Measurements from ENCODE around the gene RPTOR. TPM values are rescaled to one million over a fixed set of nuclear protein-coding genes. Genes with fewer than 3 reads are reported as not detected.

RPTOR gene
- total RNA-seq, 1 experiment from 2014 or later, result 25.1 TPM

DNA sequence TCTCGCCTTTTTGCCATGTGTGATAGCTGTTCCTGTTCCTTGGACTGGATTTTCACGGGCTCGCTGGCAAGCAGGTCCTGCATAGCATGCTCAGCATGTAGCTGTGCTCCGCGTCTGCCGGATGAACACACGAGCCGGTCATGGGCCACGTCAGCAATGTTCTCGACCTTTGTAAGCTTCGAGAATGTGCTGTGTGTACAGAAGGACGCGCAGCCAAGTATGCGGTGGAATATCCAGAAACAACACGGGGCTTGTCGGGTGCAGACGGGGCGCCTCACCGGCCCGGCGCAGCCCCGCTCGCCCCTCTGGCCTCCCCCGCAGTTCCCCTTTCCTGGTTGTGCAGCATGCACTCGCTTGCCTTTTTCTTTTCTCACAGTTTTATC, 42.2 kb downstream of the RPTOR start:
- no peak overlapping the region for H2AFZ ChIP-seq (ENCODE audit: low read length)
- H2BK20ac ChIP-seq (ENCODE audit: low read depth, low read length, poor library complexity, severe bottlenecking), result no peak overlapping the region
- no CpG with 5 or more reads among the region's 25 CpGs for WGBS (ENCODE audit: extremely low coverage, insufficient read length, low lambda C conversion rate)
- H4K91ac ChIP-seq (ENCODE audit: insufficient read length, low read depth, low read length), result no peak overlapping the region
- no peak overlapping the region for H3K18ac ChIP-seq (ENCODE audit: insufficient read length, low read depth, low read length)
- no peak overlapping the region for H3K14ac ChIP-seq (ENCODE audit: insufficient read depth, low read length)
- Mint-ChIP-seq H3K27ac (no peak overlapping the region), H3K9me3 (no peaks in the 10 kb centered on the region), H3K4me1 (peaks cover 13 to 22% of the 10 kb centered on the region in 2 experiments), H3K36me3 (ENCODE audit: insufficient read depth in 1 of 3, low read depth in 3 of 3) (peaks cover 0 to 4% (median 0%) of the 10 kb centered on the region in 3 experiments; a peak in 1 of 7 replicates), H3K4me3 (no peak overlapping the region), H3K27me3 (ENCODE audit: low read depth) (peaks cover 1% of the 10 kb centered on the region; the same call in 1 of the 2 replicates)
- no peaks in the 10 kb centered on the region for H3K27me3 ChIP-seq (ENCODE audit: insufficient read depth, low read length)
- no peaks in the 10 kb centered on the region for H3K23me2 ChIP-seq (ENCODE audit: insufficient read length, low read depth, low read length, poor library complexity, severe bottlenecking)
- no peak overlapping the region for H2AK5ac ChIP-seq (ENCODE audit: insufficient read length, low read length)
- no peak overlapping the region for H4K5ac ChIP-seq (ENCODE audit: insufficient read length, low read depth, low read length)
- TF ChIP-seq, protein P1, sequence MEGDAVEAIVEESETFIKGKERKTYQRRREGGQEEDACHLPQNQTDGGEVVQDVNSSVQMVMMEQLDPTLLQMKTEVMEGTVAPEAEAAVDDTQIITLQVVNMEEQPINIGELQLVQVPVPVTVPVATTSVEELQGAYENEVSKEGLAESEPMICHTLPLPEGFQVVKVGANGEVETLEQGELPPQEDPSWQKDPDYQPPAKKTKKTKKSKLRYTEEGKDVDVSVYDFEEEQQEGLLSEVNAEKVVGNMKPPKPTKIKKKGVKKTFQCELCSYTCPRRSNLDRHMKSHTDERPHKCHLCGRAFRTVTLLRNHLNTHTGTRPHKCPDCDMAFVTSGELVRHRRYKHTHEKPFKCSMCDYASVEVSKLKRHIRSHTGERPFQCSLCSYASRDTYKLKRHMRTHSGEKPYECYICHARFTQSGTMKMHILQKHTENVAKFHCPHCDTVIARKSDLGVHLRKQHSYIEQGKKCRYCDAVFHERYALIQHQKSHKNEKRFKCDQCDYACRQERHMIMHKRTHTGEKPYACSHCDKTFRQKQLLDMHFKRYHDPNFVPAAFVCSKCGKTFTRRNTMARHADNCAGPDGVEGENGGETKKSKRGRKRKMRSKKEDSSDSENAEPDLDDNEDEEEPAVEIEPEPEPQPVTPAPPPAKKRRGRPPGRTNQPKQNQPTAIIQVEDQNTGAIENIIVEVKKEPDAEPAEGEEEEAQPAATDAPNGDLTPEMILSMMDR (conservative IDR thresholded peaks at IDR 0.05), result no peak
- no peak overlapping the region for H3K9ac ChIP-seq (ENCODE audit: extremely low read depth, insufficient read length, low read length)
- H3K79me1 ChIP-seq (ENCODE audit: insufficient read depth, low read depth, low read length, poor library complexity, severe bottlenecking), result peaks cover 8% of the 10 kb centered on the region
- H4K20me1 ChIP-seq (ENCODE audit: control insufficient read depth, insufficient read depth, insufficient read length), result no peaks in the 10 kb centered on the region
- no peak for DNase-seq
- H3K4me2 ChIP-seq (ENCODE audit: insufficient read depth, insufficient read length, low read length), result no peak overlapping the region
- no peak overlapping the region for H2BK120ac ChIP-seq (ENCODE audit: low read depth, low read length, poor library complexity, severe bottlenecking)
- H3K4ac ChIP-seq (ENCODE audit: low read depth, low read length), result no peak overlapping the region
- H2BK5ac ChIP-seq (ENCODE audit: insufficient read length, low read length), result no peak overlapping the region
- peaks cover 4% of the 10 kb centered on the region; the same call in 1 of the 2 replicates for H3K79me2 ChIP-seq (ENCODE audit: insufficient read depth, low read length)
- no peaks in the 10 kb centered on the region for H3K9me3 ChIP-seq (ENCODE audit: control insufficient read depth, low read depth, low read length)
- H3K23ac ChIP-seq (ENCODE audit: insufficient read length, low read depth, low read length), result no peak overlapping the region
- no peak overlapping the region for H2BK15ac ChIP-seq (ENCODE audit: low read depth, low read length)
- H4K8ac ChIP-seq (replicated peaks; ENCODE audit: insufficient read length, low read depth, low read length), result no peak overlapping the region
- no peak overlapping the region for H3T11ph ChIP-seq (ENCODE audit: low read length)
- H3K4me1 ChIP-seq (ENCODE audit: insufficient read depth, low read length), result no peaks in the 10 kb centered on the region
- H3K56ac ChIP-seq (ENCODE audit: insufficient read length, low read depth, low read length), result no peak overlapping the region
- no peak overlapping the region for H2BK12ac ChIP-seq (ENCODE audit: insufficient read length, low read depth, low read length)
- H3K27ac ChIP-seq (ENCODE audit: insufficient read length, low read depth, low read length), result no peak overlapping the region

All from H9 (cell line).